UCSD-AML1 (cell line): Measurements from ENCODE around the gene SRPRB.
"Not testable (repeated sequence)": the region's sequence is repeated elsewhere in the genome, so short reads cannot be mapped to it uniquely, and the experiment has no call there.

ENCODE experiments used
- DNase-seq: peaks from one replicate; lab custom pipeline; 2025; ENCODE audit not compliant: unreplicated experiment; lab: John Stamatoyannopoulos, UW

Gene SRPRB

GRCh38 chr3:133777807-133778568 is 27.6 kb upstream of the SRPRB start:
- DNase-seq = no peak

GRCh38 chr3:133779626-133780203 is 25.9 kb upstream of the SRPRB start:
- DNase-seq = no peak

GRCh38 chr3:133780756-133781155 is 24.9 kb upstream of the SRPRB start:
- not testable (repeated sequence) for DNase-seq

- no peak for DNase-seq
Observed at GRCh38 chr3:133781570-133781969, 24.0 kb upstream of the SRPRB start.

- no peak for DNase-seq
Observed at GRCh38 chr3:133782454-133782853, 23.2 kb upstream of the SRPRB start.

- DNase-seq = no peak
Observed at GRCh38 chr3:133783762-133784161, 21.9 kb upstream of the SRPRB start.

- no peak for DNase-seq
Observed at GRCh38 chr3:133788024-133788423, 17.6 kb upstream of the SRPRB start.

- no peak for DNase-seq
Observed at GRCh38 chr3:133792171-133792763, 13.3 kb upstream of the SRPRB start.

- DNase-seq = no peak
Observed at GRCh38 chr3:133797396-133798105, 8.1 kb upstream of the SRPRB start.

- no peak for DNase-seq
Observed at GRCh38 chr3:133799794-133800585, 5.6 kb upstream of the SRPRB start.

GRCh38 chr3:133803469-133803868 is 2.1 kb upstream of the SRPRB start:
- no peak for DNase-seq

GRCh38 chr3:133804896-133805295 is 719 bp upstream of the SRPRB start:
- no peak for DNase-seq

GRCh38 chr3:133805384-133805701 is 272 bp upstream of the SRPRB start:
- no peak for DNase-seq

GRCh38 chr3:133812872-133813271 is 7.3 kb downstream of the SRPRB start:
- no peak for DNase-seq

GRCh38 chr3:133815386-133815785 is 9.8 kb downstream of the SRPRB start:
- no peak for DNase-seq

GRCh38 chr3:133820129-133820528 is 14.5 kb downstream of the SRPRB start:
- DNase-seq = no peak

GRCh38 chr3:133820889-133821675 is 15.5 kb downstream of the SRPRB start:
- no peak for DNase-seq

GRCh38 chr3:133821767-133822638 is 16.4 kb downstream of the SRPRB start:
- no peak for DNase-seq

GRCh38 chr3:133824961-133825485 is 19.4 kb downstream of the SRPRB start:
- no peak for DNase-seq
